ENCODE results near the gene NBEA.

Gene NBEA

DNA sequence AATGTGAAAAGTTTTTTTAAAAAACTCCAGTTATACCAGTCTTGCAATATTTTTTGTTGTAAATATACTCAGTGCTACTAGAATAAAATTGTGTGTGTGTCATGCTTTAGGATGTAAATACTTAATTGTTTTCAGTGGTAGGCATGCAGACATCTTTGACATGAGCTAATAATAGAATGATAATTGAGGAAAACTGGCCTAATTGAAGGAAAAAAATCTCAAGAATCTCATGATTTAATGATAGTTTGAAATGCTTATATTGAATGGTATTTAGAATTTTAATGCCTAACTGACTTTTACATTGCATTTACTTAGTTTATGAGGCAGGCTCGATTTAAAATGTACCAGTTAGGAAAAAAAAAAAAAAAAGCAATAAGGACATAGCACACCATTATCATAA, 537.6 kb downstream of the NBEA start:
- H3K4me3 ChIP-seq (ENCODE audit: low read length) = peak overlapping the region; percentile 49
- H3K27me3 ChIP-seq (ENCODE audit: control insufficient read depth, insufficient read depth, low read length) = peaks cover 63% of the 10 kb centered on the region

DNA sequence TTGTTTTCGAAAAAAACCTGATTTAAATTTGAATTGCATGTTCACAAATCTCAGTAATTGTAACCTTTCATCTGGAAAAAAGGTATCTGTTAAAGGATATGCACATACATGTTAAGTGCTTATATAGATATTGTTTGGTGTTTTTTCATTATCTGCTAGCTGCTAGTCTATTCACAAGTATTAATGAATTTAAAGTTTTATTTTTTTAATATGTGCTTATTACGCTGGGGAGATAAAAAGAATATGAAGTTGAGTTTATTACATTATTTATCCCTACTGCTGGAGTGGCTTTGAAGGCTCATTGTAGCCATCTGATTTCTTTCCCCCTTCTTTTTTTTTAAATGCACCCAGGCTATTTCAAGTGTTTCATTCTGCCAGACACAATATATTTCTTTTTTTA, 538.3 kb downstream of the NBEA start:
- no peak overlapping the region for H3K9ac ChIP-seq (ENCODE audit: low read length)
- H3K36me3 ChIP-seq (ENCODE audit: control insufficient read depth, low read depth, low read length) = no peaks in the 10 kb centered on the region
- H3K4me3 ChIP-seq (ENCODE audit: low read length) = no peak overlapping the region
- peaks cover 56% of the 10 kb centered on the region for H3K27me3 ChIP-seq (ENCODE audit: control insufficient read depth, insufficient read depth, low read length)
- H3K4me1 ChIP-seq (ENCODE audit: control insufficient read depth, low read depth, low read length) = peaks cover 22% of the 10 kb centered on the region
- H3K27ac ChIP-seq (ENCODE audit: low read length) = no peak overlapping the region
- H3K9me3 ChIP-seq (ENCODE audit: control insufficient read depth, low read depth, low read length) = no peaks in the 10 kb centered on the region

More for the DNA sequence above, 537.6 kb downstream of the NBEA start:
- Histone ChIP-seq H3K4me1 (ENCODE audit: control insufficient read depth, low read depth, low read length) (peaks cover 26% of the 10 kb centered on the region), H3K9me3 (ENCODE audit: control insufficient read depth, low read depth, low read length) (no peaks in the 10 kb centered on the region), H3K27ac (ENCODE audit: low read length) (no peak overlapping the region), H3K36me3 (ENCODE audit: control insufficient read depth, low read depth, low read length) (no peaks in the 10 kb centered on the region), H3K9ac (ENCODE audit: low read length) (no peak overlapping the region)

DNA sequence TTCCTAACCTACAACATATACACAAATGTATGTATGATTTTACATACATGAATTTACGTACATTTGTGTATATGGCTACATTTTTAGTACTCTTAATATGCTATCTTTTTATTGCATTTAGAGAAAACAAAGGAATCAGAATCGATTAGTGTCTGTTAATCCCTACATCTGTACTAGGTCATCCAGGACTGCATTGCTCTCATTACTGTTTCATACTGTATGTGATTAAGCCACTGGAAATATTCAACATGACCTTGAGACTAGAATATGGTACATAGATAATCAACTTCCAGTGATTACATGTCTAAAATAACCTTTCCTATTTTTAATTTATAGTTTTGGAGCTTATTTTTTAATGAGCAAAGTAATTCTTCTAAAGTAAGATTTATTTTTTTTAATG, 539.7 kb downstream of the NBEA start:
- Histone ChIP-seq H3K36me3 (ENCODE audit: control insufficient read depth, low read depth, low read length) (no peaks in the 10 kb centered on the region), H3K4me1 (ENCODE audit: control insufficient read depth, low read depth, low read length) (peaks cover 14% of the 10 kb centered on the region), H3K9ac (ENCODE audit: low read length) (no peak overlapping the region), H3K9me3 (ENCODE audit: control insufficient read depth, low read depth, low read length) (no peaks in the 10 kb centered on the region), H3K27ac (ENCODE audit: low read length) (no peak overlapping the region), H3K4me3 (ENCODE audit: low read length) (no peak overlapping the region), H3K27me3 (ENCODE audit: control insufficient read depth, insufficient read depth, low read length) (peaks cover 42% of the 10 kb centered on the region)

DNA sequence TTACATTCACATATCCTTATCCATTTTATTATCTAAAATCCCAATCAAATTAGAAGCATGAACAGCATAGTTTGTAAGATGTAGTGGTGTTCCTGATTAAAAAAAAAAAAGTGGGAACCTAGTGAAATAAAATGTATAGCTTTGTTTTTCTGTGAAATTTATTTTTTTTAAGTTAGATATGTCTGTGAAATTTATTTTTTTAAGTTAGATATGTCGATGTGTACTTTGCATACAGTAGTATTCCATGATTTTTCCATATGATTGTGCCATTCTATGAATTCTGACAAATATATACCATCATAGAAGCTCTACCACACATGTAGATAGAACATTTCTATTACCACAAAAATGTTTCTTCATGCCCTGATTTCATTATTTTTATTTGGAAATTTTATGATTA, 540.5 kb downstream of the NBEA start:
- no peak overlapping the region for H3K9ac ChIP-seq (ENCODE audit: low read length)
- no peak overlapping the region for H3K4me3 ChIP-seq (ENCODE audit: low read length)
- H3K4me1 ChIP-seq (ENCODE audit: control insufficient read depth, low read depth, low read length) = peaks cover 12% of the 10 kb centered on the region
- H3K27ac ChIP-seq (ENCODE audit: low read length) = no peak overlapping the region
- no peaks in the 10 kb centered on the region for H3K36me3 ChIP-seq (ENCODE audit: control insufficient read depth, low read depth, low read length)
- H3K27me3 ChIP-seq (ENCODE audit: control insufficient read depth, insufficient read depth, low read length) = peaks cover 34% of the 10 kb centered on the region
- H3K9me3 ChIP-seq (ENCODE audit: control insufficient read depth, low read depth, low read length) = no peaks in the 10 kb centered on the region

DNA sequence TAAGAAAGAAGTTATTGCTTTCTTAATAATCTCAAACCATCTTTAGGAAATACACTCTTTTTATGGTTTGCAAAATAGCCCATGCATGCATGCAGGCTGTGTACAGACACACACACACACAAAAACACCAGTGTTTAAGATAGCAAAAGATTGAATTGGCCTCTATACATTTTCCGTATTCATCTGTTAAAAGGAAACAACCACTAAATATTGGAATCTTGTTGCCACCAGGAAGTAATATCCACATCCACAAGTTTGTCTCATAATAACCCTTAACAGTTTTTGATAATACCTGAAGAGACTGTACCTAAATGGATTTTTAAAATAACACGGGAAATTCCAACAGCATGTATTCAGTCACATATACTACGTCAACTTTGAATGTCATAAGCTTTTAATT, 541.7 kb downstream of the NBEA start:
- H3K36me3 ChIP-seq (ENCODE audit: control insufficient read depth, low read depth, low read length) = no peaks in the 10 kb centered on the region
- peaks cover 22% of the 10 kb centered on the region for H3K27me3 ChIP-seq (ENCODE audit: control insufficient read depth, insufficient read depth, low read length)
- no peaks in the 10 kb centered on the region for H3K9me3 ChIP-seq (ENCODE audit: control insufficient read depth, low read depth, low read length)
- no peak overlapping the region for H3K9ac ChIP-seq (ENCODE audit: low read length)
- no peak overlapping the region for H3K27ac ChIP-seq (ENCODE audit: low read length)
- no peak overlapping the region for H3K4me3 ChIP-seq (ENCODE audit: low read length)
- peaks cover 9% of the 10 kb centered on the region for H3K4me1 ChIP-seq (ENCODE audit: control insufficient read depth, low read depth, low read length)

DNA sequence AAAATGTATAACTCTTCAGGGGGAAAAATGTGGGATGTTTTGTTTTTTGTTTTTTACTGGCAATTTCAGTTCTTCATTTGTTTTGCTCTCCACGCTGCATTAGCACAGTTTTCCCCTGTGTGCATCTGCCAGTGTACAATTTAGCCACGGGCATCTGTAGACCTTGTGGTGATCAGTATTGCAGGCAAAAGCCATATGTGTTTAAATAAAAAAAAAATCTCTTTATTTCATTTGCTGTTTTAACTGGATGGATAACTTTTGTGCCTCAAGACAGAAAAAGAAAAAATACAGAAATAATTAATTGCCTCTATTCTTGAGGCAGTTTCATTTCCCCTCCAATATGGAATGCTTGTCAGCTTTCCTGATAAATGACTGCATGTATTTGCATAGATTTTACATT, 542.3 kb downstream of the NBEA start:
- H3K4me1 ChIP-seq (ENCODE audit: control insufficient read depth, low read depth, low read length) = peaks cover 4% of the 10 kb centered on the region
- peaks cover 16% of the 10 kb centered on the region for H3K27me3 ChIP-seq (ENCODE audit: control insufficient read depth, insufficient read depth, low read length)
- no peak overlapping the region for H3K9ac ChIP-seq (ENCODE audit: low read length)
- H3K27ac ChIP-seq (ENCODE audit: low read length) = no peak overlapping the region
- no peak overlapping the region for H3K4me3 ChIP-seq (ENCODE audit: low read length)
- no peaks in the 10 kb centered on the region for H3K36me3 ChIP-seq (ENCODE audit: control insufficient read depth, low read depth, low read length)
- no peaks in the 10 kb centered on the region for H3K9me3 ChIP-seq (ENCODE audit: control insufficient read depth, low read depth, low read length)

DNA sequence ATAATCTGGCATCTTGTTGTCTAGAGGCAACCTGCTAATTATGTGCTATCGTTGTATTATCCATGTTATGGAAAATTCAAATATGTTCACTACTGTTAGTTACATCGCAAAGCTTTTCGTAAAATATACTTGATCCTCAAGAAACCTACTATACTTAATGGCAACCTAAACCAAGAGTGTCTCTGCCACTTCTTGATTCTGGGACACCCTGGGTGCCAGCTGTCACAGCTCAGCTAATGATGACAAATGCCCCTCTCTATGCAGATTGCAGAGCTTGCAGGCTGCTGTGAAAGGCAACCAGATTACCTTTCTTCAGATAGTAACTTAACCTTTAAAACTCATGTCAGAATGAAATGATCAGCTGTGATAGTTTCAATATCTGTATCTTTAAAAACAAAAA, 543.4 kb downstream of the NBEA start:
- Histone ChIP-seq H3K36me3 (ENCODE audit: control insufficient read depth, low read depth, low read length) (no peaks in the 10 kb centered on the region), H3K9ac (ENCODE audit: low read length) (no peak overlapping the region), H3K27me3 (ENCODE audit: control insufficient read depth, insufficient read depth, low read length) (peaks cover 5% of the 10 kb centered on the region), H3K9me3 (ENCODE audit: control insufficient read depth, low read depth, low read length) (no peaks in the 10 kb centered on the region), H3K4me1 (ENCODE audit: control insufficient read depth, low read depth, low read length) (no peaks in the 10 kb centered on the region), H3K27ac (ENCODE audit: low read length) (no peak overlapping the region), H3K4me3 (ENCODE audit: low read length) (no peak overlapping the region)

DNA sequence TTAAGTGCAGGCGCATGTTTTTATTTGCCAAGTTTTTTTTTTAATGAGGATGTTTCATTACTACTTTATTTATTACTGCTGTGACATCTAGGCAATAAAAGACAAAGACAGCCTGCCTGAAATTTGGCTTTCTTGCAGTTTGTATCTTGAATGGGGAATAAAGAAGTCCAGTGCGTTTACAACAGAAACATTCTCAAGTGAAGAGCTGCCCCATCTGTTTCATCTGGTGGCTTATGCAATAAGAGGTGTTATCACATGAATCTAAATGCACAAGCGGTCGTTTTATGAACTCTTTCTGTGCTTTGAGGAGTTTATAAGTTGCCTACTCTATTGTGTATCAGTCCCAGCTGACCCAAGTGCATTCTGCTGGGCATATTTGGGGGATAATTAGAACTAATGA, 547.0 kb downstream of the NBEA start:
- Histone ChIP-seq H3K27me3 (ENCODE audit: control insufficient read depth, insufficient read depth, low read length) (no peaks in the 10 kb centered on the region), H3K4me3 (ENCODE audit: low read length) (no peak overlapping the region), H3K9me3 (ENCODE audit: control insufficient read depth, low read depth, low read length) (no peaks in the 10 kb centered on the region), H3K27ac (ENCODE audit: low read length) (no peak overlapping the region), H3K36me3 (ENCODE audit: control insufficient read depth, low read depth, low read length) (no peaks in the 10 kb centered on the region), H3K9ac (ENCODE audit: low read length) (no peak overlapping the region), H3K4me1 (ENCODE audit: control insufficient read depth, low read depth, low read length) (no peaks in the 10 kb centered on the region)

DNA sequence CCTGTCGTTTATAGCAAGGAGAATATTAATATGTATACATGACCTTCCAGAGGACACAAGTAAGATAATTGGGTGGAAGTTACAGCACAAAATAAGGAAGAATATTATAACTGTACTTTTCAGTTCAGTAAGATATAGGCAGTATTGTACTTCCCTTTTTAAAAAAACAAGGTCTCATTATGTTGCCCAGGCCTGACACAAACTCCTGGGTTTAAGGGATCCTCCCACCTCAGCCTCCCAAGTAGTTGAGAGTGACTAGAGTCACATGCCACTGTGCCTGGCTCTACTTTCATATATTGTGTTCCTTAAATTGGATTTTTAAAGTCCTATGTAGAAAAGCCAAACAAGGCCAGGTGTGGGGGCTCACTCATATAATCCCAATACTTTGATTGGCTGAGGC, 553.9 kb downstream of the NBEA start:
- no peak overlapping the region for H3K4me3 ChIP-seq (ENCODE audit: low read length)
- H3K4me1 ChIP-seq (ENCODE audit: control insufficient read depth, low read depth, low read length) = no peaks in the 10 kb centered on the region
- H3K27ac ChIP-seq (ENCODE audit: low read length) = no peak overlapping the region
- no peaks in the 10 kb centered on the region for H3K9me3 ChIP-seq (ENCODE audit: control insufficient read depth, low read depth, low read length)
- no peaks in the 10 kb centered on the region for H3K36me3 ChIP-seq (ENCODE audit: control insufficient read depth, low read depth, low read length)
- H3K27me3 ChIP-seq (ENCODE audit: control insufficient read depth, insufficient read depth, low read length) = no peaks in the 10 kb centered on the region
- no peak overlapping the region for H3K9ac ChIP-seq (ENCODE audit: low read length)

DNA sequence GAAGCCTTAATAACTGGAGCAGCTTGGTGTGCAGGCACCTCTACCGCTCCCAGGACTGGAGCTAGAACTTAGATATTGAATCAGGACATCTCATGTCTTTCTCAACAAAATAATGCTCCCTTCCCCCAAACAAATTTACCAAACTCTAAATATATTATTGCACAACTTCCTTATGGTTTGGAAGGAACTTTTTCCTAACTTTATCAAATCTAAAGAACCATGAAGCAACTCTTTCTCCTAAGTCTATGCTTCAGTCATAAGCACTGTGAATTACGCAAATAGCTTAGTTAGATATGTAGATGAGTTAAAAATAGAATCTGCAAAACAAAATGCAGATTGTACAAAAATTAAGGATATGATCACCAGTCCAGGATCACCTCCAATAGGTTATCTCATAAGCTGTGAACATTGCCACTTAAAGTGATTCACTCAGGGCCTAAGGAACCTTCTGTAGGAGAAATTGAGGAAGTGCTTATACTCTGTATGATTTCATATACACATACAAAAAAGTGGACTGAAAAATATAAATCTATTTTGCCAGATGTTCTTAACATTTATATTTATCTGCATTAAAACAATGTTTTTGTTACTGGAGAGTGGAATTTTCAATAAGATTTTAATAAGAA, 554.8 kb downstream of the NBEA start:
- H3K36me3 ChIP-seq (ENCODE audit: control insufficient read depth, low read depth, low read length) = no peaks in the 10 kb centered on the region
- H3K27ac ChIP-seq (ENCODE audit: low read length) = no peak overlapping the region
- H3K4me1 ChIP-seq (ENCODE audit: control insufficient read depth, low read depth, low read length) = no peaks in the 10 kb centered on the region

DNA sequence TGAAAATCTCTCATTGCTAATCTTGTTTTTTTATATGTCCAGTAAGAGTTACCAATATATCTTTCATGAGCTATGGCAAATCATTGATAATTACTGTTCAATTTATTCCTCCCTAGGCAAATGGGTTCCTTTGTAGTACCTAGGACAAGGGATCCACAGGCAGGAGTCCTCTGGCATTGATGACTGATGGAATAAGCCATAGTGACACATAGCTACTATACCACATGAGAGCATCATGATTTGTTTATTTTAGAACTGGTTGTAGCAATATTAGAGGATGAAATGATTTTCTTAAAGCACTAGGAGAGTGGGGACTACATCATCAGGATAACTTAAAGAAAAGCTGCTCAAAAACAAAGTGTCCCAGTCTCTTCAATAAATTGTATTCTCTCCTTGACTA, 556.2 kb downstream of the NBEA start:
- Histone ChIP-seq H3K9me3 (ENCODE audit: control insufficient read depth, low read depth, low read length) (no peaks in the 10 kb centered on the region), H3K4me1 (ENCODE audit: control insufficient read depth, low read depth, low read length) (no peaks in the 10 kb centered on the region), H3K4me3 (ENCODE audit: low read length) (no peak overlapping the region), H3K27me3 (ENCODE audit: control insufficient read depth, insufficient read depth, low read length) (no peaks in the 10 kb centered on the region), H3K27ac (ENCODE audit: low read length) (no peak overlapping the region), H3K36me3 (ENCODE audit: control insufficient read depth, low read depth, low read length) (no peaks in the 10 kb centered on the region), H3K9ac (ENCODE audit: low read length) (no peak overlapping the region)

More for the DNA sequence above, 554.8 kb downstream of the NBEA start:
- Histone ChIP-seq H3K9ac (ENCODE audit: low read length) (no peak overlapping the region), H3K4me3 (ENCODE audit: low read length) (no peak overlapping the region), H3K9me3 (ENCODE audit: control insufficient read depth, low read depth, low read length) (no peaks in the 10 kb centered on the region), H3K27me3 (ENCODE audit: control insufficient read depth, insufficient read depth, low read length) (no peaks in the 10 kb centered on the region)

DNA sequence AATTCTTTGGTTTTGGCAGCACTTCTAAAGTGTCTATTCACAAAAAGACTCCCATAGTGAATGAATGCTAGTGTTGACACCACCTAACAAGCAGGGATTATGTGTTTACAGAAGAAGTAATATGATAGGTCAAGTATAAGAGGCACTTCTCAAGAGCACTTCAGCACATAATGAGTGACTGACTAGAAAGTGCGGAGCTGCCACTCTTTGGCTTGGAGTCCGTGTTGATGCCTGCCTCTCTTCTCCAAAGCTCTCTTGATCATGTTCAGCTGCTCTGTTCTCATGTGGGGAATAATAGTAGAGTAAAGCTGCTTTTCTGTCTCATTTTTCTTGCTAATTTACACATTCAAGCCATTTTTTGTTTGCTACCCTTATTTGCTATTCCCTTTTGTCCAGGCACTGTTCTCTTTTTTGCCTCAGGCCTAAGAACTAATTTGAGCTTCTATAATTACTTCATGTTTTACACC, 557.2 kb downstream of the NBEA start:
- Histone ChIP-seq H3K36me3 (ENCODE audit: control insufficient read depth, low read depth, low read length) (no peaks in the 10 kb centered on the region), H3K9me3 (ENCODE audit: control insufficient read depth, low read depth, low read length) (no peaks in the 10 kb centered on the region), H3K27ac (ENCODE audit: low read length) (no peak overlapping the region), H3K4me3 (ENCODE audit: low read length) (no peak overlapping the region), H3K9ac (ENCODE audit: low read length) (no peak overlapping the region), H3K4me1 (ENCODE audit: control insufficient read depth, low read depth, low read length) (no peaks in the 10 kb centered on the region), H3K27me3 (ENCODE audit: control insufficient read depth, insufficient read depth, low read length) (no peaks in the 10 kb centered on the region)

All from iPS-18a (cell line).